Medulla oblongata (tissue), 1 donor: Measurements from ENCODE around the gene SMIM9.

Experiments
- DNase-seq: peaks from one replicate; pipeline ENCODE4 v3.0.0-alpha.2; 2015; ENCODE audit errors: extremely low spot score

The SMIM9 gene

GRCh38 chrX:154815274-154815818 lies 19.1 kb downstream of the SMIM9 start:
- no peak for DNase-seq

DNA sequence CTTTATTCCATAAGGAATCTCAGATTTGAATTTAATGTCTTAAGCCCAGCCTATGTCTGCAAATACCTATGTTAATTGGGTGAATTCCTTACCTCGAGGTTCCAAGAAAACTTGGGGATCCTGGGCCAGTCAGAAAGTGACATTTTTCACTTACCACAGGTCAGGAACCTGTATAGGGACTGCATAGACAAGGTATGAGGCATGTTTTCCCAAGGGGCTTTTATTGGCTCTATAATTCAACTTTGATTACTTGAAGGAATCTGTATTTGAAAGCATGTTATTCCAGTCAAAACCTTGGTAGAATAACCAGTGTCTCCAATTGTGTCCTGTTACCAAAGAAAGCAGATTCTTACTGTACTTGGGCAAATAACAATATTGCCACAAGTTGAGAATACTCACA lies 20.7 kb downstream of the SMIM9 start:
- no peak for DNase-seq

DNA sequence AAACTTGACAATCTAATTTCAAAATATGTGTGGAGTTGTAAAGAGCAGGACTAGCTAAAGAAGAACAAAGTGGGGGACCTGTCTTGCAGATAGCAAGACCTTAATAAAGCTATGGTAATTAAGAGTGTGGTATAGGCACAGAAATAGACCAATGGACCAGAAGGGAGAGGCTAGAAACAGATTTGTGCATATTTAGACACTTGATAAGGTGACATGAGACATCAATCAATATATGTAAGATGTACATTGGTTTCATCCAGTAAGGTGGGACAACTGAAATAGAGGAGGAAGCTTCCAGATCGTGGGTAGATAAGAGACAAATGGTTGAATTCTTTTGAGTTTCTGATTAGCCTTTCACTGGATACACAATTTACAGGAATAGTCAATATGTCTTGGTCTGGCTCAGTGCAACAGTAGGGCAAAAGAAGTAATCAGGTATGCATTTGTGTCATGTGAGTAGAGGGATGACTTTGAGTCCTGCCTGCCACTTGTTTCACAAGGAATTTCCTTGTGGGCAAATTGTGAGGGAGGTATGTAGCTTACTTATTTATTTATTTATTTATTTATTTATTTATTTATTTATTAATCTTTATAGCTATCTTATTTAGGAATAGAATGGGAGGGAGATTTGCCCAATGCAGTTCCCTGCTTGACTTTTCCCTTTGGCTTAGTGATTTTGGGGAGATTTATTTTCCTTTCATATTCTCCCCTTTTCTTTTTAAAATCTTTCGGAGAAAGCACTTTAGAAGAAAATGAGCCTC lies 21.9 kb downstream of the SMIM9 start:
- DNase-seq: no peak

- DNase-seq: no peak
These were observed 24.4 kb downstream of the SMIM9 start for GRCh38 chrX:154809939-154810665.

DNA sequence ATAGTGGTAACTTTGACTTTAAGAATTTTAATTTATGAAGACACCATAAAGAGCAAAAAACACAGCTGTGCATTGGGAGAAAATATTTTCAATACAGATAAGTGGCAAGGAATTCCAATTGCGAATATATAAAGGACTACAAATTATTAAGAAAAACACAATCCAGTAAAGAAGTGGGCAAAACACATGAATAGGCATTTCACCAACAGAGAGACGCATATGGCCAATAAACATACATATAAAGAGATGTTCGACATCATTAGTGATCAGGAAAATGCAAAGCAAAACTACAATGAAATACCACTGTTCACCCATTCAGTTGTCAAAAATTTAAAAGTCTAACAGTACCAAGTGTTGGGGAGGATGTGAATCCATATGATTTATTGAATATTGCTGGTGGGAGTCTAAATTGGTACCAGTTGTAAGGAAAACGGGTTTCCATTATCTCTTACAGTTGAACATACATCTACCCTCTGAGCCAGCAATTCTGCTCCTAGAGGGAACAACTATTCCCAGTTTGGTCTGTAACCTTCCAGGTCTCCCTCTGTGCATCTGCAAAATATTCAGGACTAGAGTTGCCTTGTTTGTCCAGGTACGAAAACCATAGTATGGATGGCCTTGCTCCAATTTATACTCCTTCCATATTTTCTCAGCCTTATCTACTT lies 27.5 kb downstream of the SMIM9 start:
- DNase-seq: no peak

DNA sequence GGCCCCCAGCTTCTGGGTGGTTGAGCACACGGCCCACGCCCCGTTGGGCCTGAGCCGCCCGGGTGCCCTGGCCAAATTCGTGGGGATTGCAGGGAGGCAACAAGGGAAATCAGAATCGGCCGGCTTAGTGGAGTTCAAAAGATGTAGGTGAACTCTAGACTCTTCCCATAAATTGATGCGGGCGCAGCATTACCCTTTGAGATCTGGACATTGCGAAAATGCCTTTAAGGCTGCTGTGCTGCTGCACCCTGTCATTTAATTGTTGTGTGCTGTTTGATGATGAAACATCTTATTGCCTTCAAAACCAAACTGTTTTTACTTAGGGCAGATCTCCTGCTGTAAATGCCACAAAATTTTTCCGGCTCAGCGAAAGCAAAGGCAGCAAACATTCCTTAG lies 28.8 kb downstream of the SMIM9 start:
- DNase-seq: no peak

GRCh38 chrX:154804957-154805695 lies 29.3 kb downstream of the SMIM9 start, which contains the start of gene MPP1:
TSS of gene MPP1 (minus strand) at chrX:154805485. CDS start at chrX:154805373, 112 bp downstream.
- peak; percentile 81 for DNase-seq

DNA sequence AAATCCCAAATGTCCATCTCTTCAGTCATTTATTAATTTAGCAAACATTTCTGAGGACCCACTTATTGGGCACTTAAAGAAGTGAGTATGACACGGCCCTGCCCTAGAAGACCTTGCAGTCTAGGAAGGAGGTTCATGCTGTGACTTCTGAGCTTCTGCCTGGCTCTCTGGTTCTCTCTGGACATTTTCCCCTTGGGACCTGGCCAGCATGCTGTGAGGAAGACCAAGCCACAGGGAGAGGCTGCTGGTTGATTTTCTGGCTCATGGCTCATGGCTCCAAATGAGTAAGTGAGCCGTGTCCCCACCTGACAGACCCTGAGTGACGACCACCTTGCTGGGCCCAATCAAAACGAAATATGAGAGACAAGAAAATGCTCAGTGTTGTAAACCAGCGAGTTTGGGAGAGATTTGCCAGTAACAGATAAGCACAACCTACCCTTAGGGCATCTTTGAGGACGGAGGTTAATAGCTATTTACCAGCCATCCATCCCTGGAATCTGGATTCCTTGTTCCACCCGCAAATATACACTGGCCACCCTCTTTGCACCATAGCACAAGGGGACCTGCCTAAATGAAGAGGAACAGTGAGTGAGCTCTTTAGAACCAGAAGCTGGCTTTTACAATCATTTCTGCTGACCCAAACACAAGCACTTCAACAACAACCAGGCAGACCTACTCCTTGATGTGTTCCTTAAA lies 30.1 kb downstream of the SMIM9 start:
- peak; percentile 5 for DNase-seq

- no peak for DNase-seq
These were observed 31.5 kb downstream of the SMIM9 start for GRCh38 chrX:154802947-154803346.

GRCh38 chrX:154800478-154801210 lies 33.8 kb downstream of the SMIM9 start:
- DNase-seq: no peak

DNA sequence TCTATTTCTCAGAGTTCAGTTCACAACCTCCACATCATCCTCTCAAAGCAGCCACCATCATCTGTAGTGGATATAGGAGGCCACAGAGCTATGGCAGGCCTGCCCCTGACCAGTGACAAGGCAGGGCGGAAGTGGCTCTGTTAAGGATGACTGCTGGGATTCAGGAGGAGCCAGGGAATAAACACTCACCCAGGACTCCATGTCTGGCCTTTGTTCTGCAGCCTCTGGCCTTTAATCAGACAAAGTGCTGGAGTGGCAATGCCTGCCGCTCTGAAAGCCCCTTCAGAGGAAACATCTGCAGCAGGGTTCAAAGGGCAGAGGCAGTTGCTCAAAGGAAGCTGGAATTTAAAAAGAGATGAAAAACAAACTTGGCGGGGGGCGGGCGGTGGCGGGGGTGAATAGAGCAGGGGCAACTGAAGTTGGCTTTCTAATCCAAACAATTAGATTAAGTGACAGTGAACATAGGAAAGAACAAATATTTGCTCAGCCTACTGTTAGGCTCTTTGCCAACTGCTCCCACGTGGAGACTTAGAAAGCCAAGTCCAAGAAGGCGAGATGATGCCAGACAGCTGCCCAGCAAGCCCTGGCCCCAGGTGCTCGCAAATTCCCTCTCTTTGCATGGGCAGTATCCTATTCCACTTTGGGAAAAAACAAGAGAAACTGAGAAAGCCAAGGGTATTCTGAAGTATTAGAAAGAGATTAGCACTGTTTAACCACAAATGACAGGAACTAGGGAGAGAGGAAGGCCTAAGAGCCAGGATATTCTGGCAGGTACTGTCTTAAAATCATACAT lies 34.7 kb downstream of the SMIM9 start:
- DNase-seq: no peak

GRCh38 chrX:154797006-154797405 lies 37.5 kb downstream of the SMIM9 start:
- DNase-seq: no peak

- DNase-seq: no peak
These were observed 39.4 kb downstream of the SMIM9 start for GRCh38 chrX:154795016-154795415.

GRCh38 chrX:154793084-154793795 lies 41.2 kb downstream of the SMIM9 start:
- DNase-seq: no peak

GRCh38 chrX:154791939-154792338 lies 42.5 kb downstream of the SMIM9 start:
- no peak for DNase-seq

GRCh38 chrX:154791467-154791866 lies 43.0 kb downstream of the SMIM9 start:
- no peak for DNase-seq

- DNase-seq: no peak
These were observed 48.7 kb downstream of the SMIM9 start for GRCh38 chrX:154785716-154786115.

GRCh38 chrX:154784149-154784995 lies 50.1 kb downstream of the SMIM9 start:
- DNase-seq: no peak
